MM.1S (cell line): ENCODE results near the gene RPS15A.
A peak's percentile ranks its signal among the peaks of the same experiment; 100 is the strongest.
"Not testable (repeated sequence)": the region's sequence is repeated elsewhere in the genome, so short reads cannot be mapped to it uniquely, and the experiment has no call there.

Experiments
- DNase-seq: peaks from one replicate; pipeline ENCODE4 v3.0.0-alpha.2; 2015
- H2AFZ ChIP-seq: fragments of 300-600 bp; sonication (generic); 2 replicates; pipeline ENCODE4 v1.6.0; 2016; ENCODE audit warnings: antibody characterized with exemption, low read length
- H3F3A ChIP-seq: fragments of 300-600 bp; sonication (generic); 2 replicates; pipeline ENCODE4 v1.6.1; 2016; ENCODE audit warnings: mild to moderate bottlenecking, antibody characterized with exemption, low read length, moderate library complexity, mixed read lengths; ENCODE audit not compliant: insufficient read depth
- H3K27ac ChIP-seq: fragments of 300-600 bp; sonication (generic); 2 replicates; pipeline ENCODE4 v1.5.1; 2016; ENCODE audit warnings: mild to moderate bottlenecking, low read length
- H3K27me3 ChIP-seq: fragments of 300-600 bp; sonication (generic); replicated peaks from 2 replicates; pipeline ENCODE4 v1.6.0; 2016; ENCODE audit warnings: low read length; ENCODE audit not compliant: insufficient read depth
- H3K36me3 ChIP-seq: fragments of 300-600 bp; sonication (generic); replicated peaks from 2 replicates; pipeline ENCODE4 v1.6.1; 2016; ENCODE audit warnings: mild to moderate bottlenecking, low read length, mixed read lengths; ENCODE audit not compliant: insufficient read depth
- H3K4me1 ChIP-seq: fragments of 300-600 bp; sonication (generic); 2 replicates; pipeline ENCODE4 v1.6.1; 2016; ENCODE audit warnings: low read length, mixed read lengths
- H3K4me2 ChIP-seq: fragments of 300-600 bp; sonication (generic); 2 replicates; pipeline ENCODE4 v1.6.0; 2016; ENCODE audit warnings: low read depth, low read length
- H3K4me3 ChIP-seq: fragments of 300-600 bp; sonication (generic); 2 replicates; pipeline ENCODE4 v1.5.1; 2016; ENCODE audit warnings: low read length, mixed read lengths
- H3K79me2 ChIP-seq: fragments of 300-600 bp; sonication (generic); 2 replicates; pipeline ENCODE4 v1.6.1; 2016; ENCODE audit warnings: mixed run types, low read length, mixed read lengths
- H3K9ac ChIP-seq: fragments of 300-600 bp; sonication (generic); 2 replicates; pipeline ENCODE4 v1.6.1; 2016; ENCODE audit warnings: low read length, mixed read lengths
- H3K9me2 ChIP-seq: fragments of 300-600 bp; sonication (generic); replicated peaks from 2 replicates; pipeline ENCODE4 v1.6.1; 2016; ENCODE audit warnings: mild to moderate bottlenecking, low read length, mixed read lengths; ENCODE audit not compliant: insufficient read depth
- H3K9me3 ChIP-seq: fragments of 300-600 bp; sonication (generic); replicated peaks from 2 replicates; pipeline ENCODE4 v1.6.1; 2016; ENCODE audit warnings: mild to moderate bottlenecking, low read length, mixed read lengths; ENCODE audit not compliant: insufficient read depth
- H4K20me1 ChIP-seq: fragments of 300-600 bp; sonication (generic); 2 replicates; pipeline ENCODE4 v1.6.1; 2016; ENCODE audit warnings: mild to moderate bottlenecking, low read length, moderate library complexity, mixed read lengths; ENCODE audit not compliant: insufficient read depth

RPS15A gene

DNA sequence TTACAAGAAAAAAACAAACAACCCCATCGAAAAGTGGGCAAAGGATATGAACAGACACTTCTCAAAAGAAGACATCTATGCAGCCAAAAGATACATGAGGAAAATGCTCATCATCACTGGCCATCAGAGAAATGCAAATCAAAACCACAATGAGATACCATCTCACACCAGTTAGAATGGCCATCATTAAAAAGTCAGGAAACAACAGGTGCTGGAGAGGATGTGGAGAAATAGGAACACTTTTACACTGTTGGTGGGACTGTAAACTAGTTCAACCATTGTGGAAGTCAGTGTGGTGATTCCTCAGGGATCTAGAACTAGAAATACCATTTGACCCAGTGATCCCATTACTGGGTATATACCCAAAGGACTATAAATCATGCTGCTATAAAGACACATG is 12.5 kb downstream of the RPS15A start:
- not testable (repeated sequence) for H3K27me3 ChIP-seq, H3K4me3 ChIP-seq, H3F3A ChIP-seq, H3K4me2 ChIP-seq, H3K9ac ChIP-seq, H3K4me1 ChIP-seq, H4K20me1 ChIP-seq, H3K9me2 ChIP-seq, H3K79me2 ChIP-seq, H2AFZ ChIP-seq, H3K36me3 ChIP-seq, H3K27ac ChIP-seq, DNase-seq, H3K9me3 ChIP-seq

DNA sequence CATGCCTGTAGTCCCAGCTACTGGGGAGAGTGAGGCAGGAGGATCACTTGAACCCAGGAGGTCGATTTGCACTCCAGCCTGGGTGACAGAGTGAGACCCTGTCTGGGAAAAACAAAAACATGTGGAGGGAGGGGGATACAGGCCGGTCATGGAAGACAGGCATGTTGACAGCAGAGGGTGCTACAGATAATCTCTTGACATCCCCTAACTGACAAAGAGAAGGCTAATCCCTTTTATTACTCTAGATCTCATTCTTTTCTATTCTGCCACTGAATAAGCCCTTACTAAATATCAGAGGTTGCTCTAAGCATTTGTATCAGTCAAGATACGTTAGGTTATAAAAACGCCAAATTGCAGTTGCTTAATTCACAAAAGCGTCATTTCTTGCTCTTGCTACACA is 13.8 kb downstream of the RPS15A start:
- H3K27ac ChIP-seq, H3K9ac ChIP-seq, H3K4me2 ChIP-seq, H3K27me3 ChIP-seq, H3K4me1 ChIP-seq, H2AFZ ChIP-seq, H3K79me2 ChIP-seq, H3K9me3 ChIP-seq, H4K20me1 ChIP-seq, H3F3A ChIP-seq, H3K36me3 ChIP-seq, DNase-seq, H3K9me2 ChIP-seq, H3K4me3 ChIP-seq: not testable (repeated sequence)

DNA sequence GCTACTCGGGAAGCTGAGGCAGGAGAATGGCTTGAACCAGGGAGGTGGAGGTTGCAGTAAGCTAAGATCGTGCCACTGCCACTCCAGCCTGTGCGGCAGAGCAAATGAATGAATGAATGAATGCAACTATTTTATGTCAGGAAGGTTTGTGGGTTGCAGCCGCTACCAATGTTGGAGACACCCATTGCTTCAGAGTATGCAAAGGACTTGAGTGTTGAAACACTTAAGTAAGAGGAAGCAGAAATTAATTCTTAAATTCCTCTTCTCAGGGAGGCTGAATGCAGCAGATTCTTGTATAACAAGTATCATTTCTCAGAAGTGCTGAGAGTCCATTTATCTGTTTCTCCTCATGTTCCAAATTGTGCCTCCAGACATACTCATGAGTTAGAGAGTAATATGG is 15.5 kb downstream of the RPS15A start:
- not testable (repeated sequence) for H3K9me3 ChIP-seq, H4K20me1 ChIP-seq, H3K9ac ChIP-seq, H3K27me3 ChIP-seq, DNase-seq, H2AFZ ChIP-seq, H3K36me3 ChIP-seq, H3K79me2 ChIP-seq, H3K4me3 ChIP-seq, H3K9me2 ChIP-seq, H3K4me1 ChIP-seq, H3F3A ChIP-seq, H3K27ac ChIP-seq, H3K4me2 ChIP-seq

DNA sequence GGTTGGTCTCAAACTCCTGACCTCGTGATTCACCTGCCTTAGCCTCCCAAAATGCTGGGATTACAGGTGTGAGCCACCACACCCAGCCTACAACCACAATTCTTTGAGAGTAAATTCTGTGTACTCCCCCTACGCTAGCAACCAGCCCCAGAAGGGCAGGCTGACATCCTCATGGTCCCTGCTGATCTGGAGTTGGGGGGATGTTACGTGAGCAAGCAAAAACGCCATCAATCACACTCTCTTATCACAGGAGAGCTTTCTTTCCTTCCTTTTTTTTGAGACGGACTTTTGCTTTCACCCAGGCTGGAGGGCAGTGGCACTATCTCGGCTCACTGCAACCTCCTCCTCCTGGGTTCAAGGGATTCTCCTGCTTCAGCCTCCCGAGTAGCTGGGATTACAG is 18.0 kb downstream of the RPS15A start:
- DNase-seq, H3K4me3 ChIP-seq, H2AFZ ChIP-seq, H3K9me3 ChIP-seq, H3K4me1 ChIP-seq, H3K4me2 ChIP-seq, H3F3A ChIP-seq, H3K9ac ChIP-seq, H3K79me2 ChIP-seq, H3K27me3 ChIP-seq, H3K27ac ChIP-seq, H3K36me3 ChIP-seq, H3K9me2 ChIP-seq, H4K20me1 ChIP-seq: not testable (repeated sequence)

DNA sequence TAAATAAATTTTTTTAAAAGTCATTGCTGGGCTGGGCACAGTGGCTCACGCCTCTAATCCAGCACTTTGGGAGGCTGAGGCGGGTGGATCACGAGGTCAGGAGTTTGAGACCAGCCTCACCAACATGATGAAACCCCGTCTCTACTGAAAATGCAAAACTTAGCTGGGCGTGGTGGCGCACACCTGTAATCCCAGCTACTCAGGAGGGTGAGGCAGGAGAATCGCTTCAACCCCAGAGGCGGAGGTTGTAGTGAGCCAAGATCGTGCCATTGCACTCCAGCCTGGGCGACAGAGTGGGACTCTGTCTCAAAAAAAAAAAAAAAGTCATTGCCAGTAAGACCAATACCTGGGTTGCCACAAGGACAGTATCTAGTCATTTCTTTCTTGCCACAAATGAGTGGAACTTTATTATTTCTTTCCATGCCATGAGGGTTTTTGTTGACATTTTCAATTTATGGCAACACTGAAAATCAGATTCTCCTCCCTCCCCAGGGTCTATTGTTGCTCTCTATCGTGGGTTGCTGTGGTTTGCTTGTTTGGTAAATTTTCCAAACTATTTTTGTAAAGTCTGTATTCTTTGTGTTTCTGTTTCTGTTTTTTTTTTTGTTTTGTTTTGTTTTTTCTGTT is 19.7 kb downstream of the RPS15A start:
- not testable (repeated sequence) for DNase-seq, H3K79me2 ChIP-seq, H3K27me3 ChIP-seq, H3K9ac ChIP-seq, H3K27ac ChIP-seq, H3K9me3 ChIP-seq, H3K4me3 ChIP-seq, H3K9me2 ChIP-seq, H3K4me1 ChIP-seq, H3K36me3 ChIP-seq, H4K20me1 ChIP-seq, H3K4me2 ChIP-seq, H2AFZ ChIP-seq, H3F3A ChIP-seq

DNA sequence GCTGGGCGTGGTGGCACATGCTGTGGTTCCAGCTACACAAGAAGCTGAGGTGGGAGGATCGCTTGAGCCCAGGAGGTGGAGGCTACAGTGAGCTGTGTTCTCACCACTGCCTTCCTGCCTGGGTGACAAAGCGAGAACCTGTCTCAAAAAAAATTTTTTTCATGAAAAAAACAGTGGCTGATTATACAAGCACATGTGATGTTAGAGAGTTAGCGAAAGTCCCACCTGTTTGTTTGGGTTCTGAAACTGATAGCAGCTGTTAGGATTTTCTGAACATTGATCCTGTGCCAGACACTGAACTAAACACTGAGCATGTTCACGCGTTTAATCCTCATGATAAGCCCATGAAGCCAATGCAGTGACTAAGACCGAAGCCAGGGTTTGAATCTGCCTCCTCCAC is 22.9 kb downstream of the RPS15A start:
- H3K4me2 ChIP-seq, H3K27me3 ChIP-seq, H2AFZ ChIP-seq, H3K9me3 ChIP-seq, H4K20me1 ChIP-seq, H3K79me2 ChIP-seq, H3K27ac ChIP-seq, H3K9me2 ChIP-seq, H3F3A ChIP-seq, H3K36me3 ChIP-seq, H3K4me3 ChIP-seq, H3K4me1 ChIP-seq, H3K9ac ChIP-seq: not testable (repeated sequence)
- DNase-seq = peak; percentile 91

DNA sequence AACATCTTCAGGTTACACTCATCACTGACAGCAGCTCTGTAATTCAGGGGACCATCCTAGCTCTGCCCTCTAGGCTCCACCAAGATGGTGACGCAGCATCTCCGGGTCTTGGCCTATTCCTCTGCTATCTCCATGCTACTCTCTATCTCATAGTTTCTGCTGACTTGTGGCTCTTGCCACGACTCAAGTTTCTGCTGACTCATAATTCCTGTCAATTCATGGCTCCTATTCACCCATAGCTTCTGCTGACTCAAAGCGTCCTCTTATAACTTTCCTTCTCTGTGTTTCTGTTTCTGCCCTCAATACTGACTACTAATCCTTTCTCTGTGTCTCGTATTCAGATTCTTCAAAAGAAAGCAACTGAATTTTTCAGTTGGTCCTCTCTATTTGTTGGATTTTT is 27.4 kb downstream of the RPS15A start:
- H3K9me2 ChIP-seq, H3K9ac ChIP-seq, H3K27me3 ChIP-seq, H3K79me2 ChIP-seq, H3K4me2 ChIP-seq, DNase-seq, H4K20me1 ChIP-seq, H3K9me3 ChIP-seq, H3K4me1 ChIP-seq, H3K27ac ChIP-seq, H3F3A ChIP-seq, H2AFZ ChIP-seq, H3K36me3 ChIP-seq, H3K4me3 ChIP-seq: not testable (repeated sequence)
